MCF 10A (cell line): ENCODE results near the gene ELOA2. TPM values are rescaled to one million over a fixed set of nuclear protein-coding genes. Genes with fewer than 3 reads are reported as not detected.

Experiments used
- Bru-seq: library from RNA; stranded (reverse); fragments of 400-500 nt; gene quantifications from one replicate; lab custom pipeline; 2021; lab: Mats Ljungman, UMichigan
- BruChase-seq, 2 experiments: library from RNA; stranded (reverse); fragments of 400-500 nt; gene quantifications; one replicate each; lab custom pipeline; 2021; lab: Mats Ljungman, UMichigan
- BruUV-seq: library from RNA; stranded (reverse); fragments of 400-500 nt; replicated peaks from 2 replicates; lab custom pipeline; 2021; lab: Mats Ljungman, UMichigan
- CTCF ChIA-PET: fragments of 300-600 bp; sonication (Branson Sonifier 250); formaldehyde crosslinking; extraction: SDS; loops from one replicate; lab custom pipeline; 2021; ENCODE audit warnings: antibody characterized with exemption, inconsistent platforms; lab: Yijun Ruan, JAX
- POLR2A ChIA-PET: fragments of 300-600, 350-650 bp; sonication (Branson Sonifier 250); formaldehyde crosslinking; extraction: SDS; loops from one replicate; lab custom pipeline; 2020; ENCODE audit warnings: antibody characterized with exemption, inconsistent platforms; lab: Yijun Ruan, JAX
- DNase-seq: peaks from one replicate; pipeline ENCODE4 v3.0.0-alpha.2; 2018; ENCODE audit not compliant: unreplicated experiment
- H3K27ac Mint-ChIP-seq: one replicate; pipeline ENCODE4 v1.8.0; 2022; ENCODE audit warnings: mild to moderate bottlenecking, low read depth, mixed read lengths; ENCODE audit not compliant: unreplicated experiment
- H3K27me3 Mint-ChIP-seq: one replicate; pipeline ENCODE4 v1.8.0; 2022; ENCODE audit warnings: mixed read lengths; ENCODE audit not compliant: insufficient read depth, unreplicated experiment
- H3K36me3 Mint-ChIP-seq: one replicate; pipeline ENCODE4 v1.8.0; 2022; ENCODE audit warnings: mild to moderate bottlenecking, moderate library complexity, mixed read lengths; ENCODE audit not compliant: insufficient read depth, unreplicated experiment
- H3K4me1 Mint-ChIP-seq: one replicate; pipeline ENCODE4 v1.8.0; 2022; ENCODE audit warnings: mixed read lengths; ENCODE audit not compliant: insufficient read depth, unreplicated experiment
- H3K4me3 Mint-ChIP-seq: one replicate; pipeline ENCODE4 v1.8.0; 2022; ENCODE audit warnings: mild to moderate bottlenecking, moderate library complexity, mixed read lengths; ENCODE audit not compliant: unreplicated experiment
- H3K9me3 Mint-ChIP-seq: one replicate; pipeline ENCODE4 v1.8.0; 2022; ENCODE audit warnings: mixed read lengths; ENCODE audit not compliant: unreplicated experiment
- CTCF ChIP-seq: fragments of 200-600 bp; IDR thresholded peaks from one replicate; pipeline ENCODE4 v1.8.0; 2022; ENCODE audit warnings: antibody characterized with exemption, mild to moderate bottlenecking; ENCODE audit not compliant: unreplicated experiment
- intact Hi-C: fragments of 100-400 bp; cut with micrococcal nuclease; formaldehyde crosslinking; loops from 2 replicates; pipeline ENCODE4 v1.14.1; 2022
- long read RNA-seq: library from polyadenylated mRNA; stranded (forward); transcript quantifications from one replicate; pipeline ENCODE4 v2.0.0, GENCODE V29; 2022
- total RNA-seq: library from RNA; stranded (reverse); gene quantifications from 2 replicates; pipeline ENCODE4 v1.2.3, GENCODE V29; 2022

ELOA2 gene
- not detected in 2 replicates for total RNA-seq
- Bru-seq, nascent RNA = not detected
- not detected for BruChase-seq, experiment 1, labeled RNA remaining after a 6-hour chase
- not detected for BruChase-seq, experiment 2, labeled RNA remaining after a 2-hour chase
- long read RNA-seq = 0 reads

- Mint-ChIP-seq H3K9me3 (no peaks in the 10 kb centered on the region), H3K27ac (no peak within 1 kb of the TSS), H3K4me3 (no peak within 1 kb of the TSS), H3K4me1 (no peaks in the 10 kb centered on the region), H3K36me3 (no peaks in the 10 kb centered on the region), H3K27me3 (no peaks in the 10 kb centered on the region)
- TF ChIP-seq CTCF = no peak
- DNase-seq = no peak
- intact Hi-C loops = no loop called here
- BruUV-seq = no TSS peak
- CTCF ChIA-PET = interaction anchor here (0.6 to 1.0 kb wide), 3 partner anchors 14 to 722 kb away, joined by 3 read pairs; no protein-coding TSS in a partner anchor
- POLR2A ChIA-PET = no interaction called here
Observed at GRCh38 chr18:47035156-47035671, at the start of gene ELOA2. TSS of gene ELOA2 (minus strand) at chr18:47035621. CDS start at chr18:47035264, 357 bp downstream.

- no peaks in the 10 kb centered on the region for H3K9me3 Mint-ChIP-seq
- no peak for TF ChIP-seq CTCF
- H3K27me3 Mint-ChIP-seq = no peaks in the 10 kb centered on the region
- intact Hi-C loops = no loop called here
- POLR2A ChIA-PET = interaction anchor here (1.1 kb wide), 1 partner anchor 10 kb away, joined by 3 read pairs; no protein-coding TSS in a partner anchor
- CTCF ChIA-PET = interaction anchor here (1.0 to 1.4 kb wide), 2 partner anchors 123 to 125 kb away, joined by 3 to 6 read pairs; no protein-coding TSS in a partner anchor
- no peaks in the 10 kb centered on the region for H3K36me3 Mint-ChIP-seq
- no peak overlapping the region for H3K4me3 Mint-ChIP-seq
- H3K4me1 Mint-ChIP-seq = no peaks in the 10 kb centered on the region
- no peak for DNase-seq
- no TSS peak for BruUV-seq
- H3K27ac Mint-ChIP-seq = no peak overlapping the region
Observed at GRCh38 chr18:47081578-47081977, 46.2 kb upstream of the ELOA2 start.

GRCh38 chr18:47080872-47081271 is 45.5 kb upstream of the ELOA2 start:
- intact Hi-C loops = no loop called here
- no TSS peak for BruUV-seq
- Mint-ChIP-seq H3K4me1 (no peaks in the 10 kb centered on the region), H3K4me3 (no peak overlapping the region), H3K36me3 (no peaks in the 10 kb centered on the region), H3K9me3 (no peaks in the 10 kb centered on the region), H3K27ac (no peak overlapping the region), H3K27me3 (no peaks in the 10 kb centered on the region)
- ChIA-PET POLR2A (no interaction called here), CTCF (no interaction called here)
- no peak for DNase-seq
- TF ChIP-seq CTCF = no peak

- no peak for DNase-seq
- no peak overlapping the region for H3K4me3 Mint-ChIP-seq
- H3K36me3 Mint-ChIP-seq = peaks cover 5% of the 10 kb centered on the region
- ChIA-PET CTCF (interaction anchor here (1.1 kb wide), 1 partner anchor 19 kb away, joined by 3 read pairs; no protein-coding TSS in a partner anchor), POLR2A (no interaction called here)
- no peak overlapping the region for H3K27ac Mint-ChIP-seq
- no peak for TF ChIP-seq CTCF
- no peaks in the 10 kb centered on the region for H3K9me3 Mint-ChIP-seq
- intact Hi-C loops = no loop called here
- no peaks in the 10 kb centered on the region for H3K27me3 Mint-ChIP-seq
- H3K4me1 Mint-ChIP-seq = peaks cover 6% of the 10 kb centered on the region
- BruUV-seq = no TSS peak
Observed at GRCh38 chr18:47077111-47077510, 41.7 kb upstream of the ELOA2 start.
